DND-41 (cell line): Measurements from ENCODE around the gene CEP131.

Experiments
- ATAC-seq: fragments of 200-7000 bp; cut with Tn5 transposase; 3 replicates; pipeline ENCODE4 v1.9.1; 2021; ENCODE audit warnings: low read depth; ENCODE audit not compliant: insufficient read depth
- DNase-seq: peaks from one replicate; pipeline ENCODE4 v3.0.0-alpha.2; 2020
- H2AFZ ChIP-seq: 2 replicates; pipeline ENCODE4 v1.6.0; 2012; ENCODE audit warnings: low read depth, low read length
- H3K27ac ChIP-seq: 2 replicates; pipeline ENCODE4 v1.5.1; 2012; ENCODE audit warnings: low read length, inconsistent platforms
- H3K27me3 ChIP-seq: fragments of 200-600 bp; sonication (generic); 2 replicates; pipeline ENCODE4 v1.6.0; 2012; ENCODE audit warnings: low read length, mild to moderate bottlenecking, inconsistent platforms; ENCODE audit not compliant: insufficient read depth, poor library complexity
- H3K36me3 ChIP-seq: 2 replicates; pipeline ENCODE4 v1.5.1; 2012; ENCODE audit warnings: low read length, inconsistent platforms; ENCODE audit not compliant: insufficient read depth
- H3K4me1 ChIP-seq: 2 replicates; pipeline ENCODE4 v1.5.1; 2012; ENCODE audit warnings: mild to moderate bottlenecking, low read length; ENCODE audit not compliant: insufficient read depth
- H3K4me2 ChIP-seq: 2 replicates; pipeline ENCODE4 v1.6.0; 2012; ENCODE audit warnings: mild to moderate bottlenecking, moderate library complexity, low read length, inconsistent platforms; ENCODE audit not compliant: insufficient read depth
- H3K4me3 ChIP-seq, 2 experiments: fragments of 200-600 bp in 1 of 2; shearing (Covaris generic) in 1 of 2; 2 replicates each; pipeline ENCODE4 v1.5.1; 2012 to 2016; ENCODE audit warnings: inconsistent platforms in 2 of 2, low read length in 2 of 2, mild to moderate bottlenecking in 2 of 2, low read depth in 1 of 2, moderate library complexity in 1 of 2
- H3K79me2 ChIP-seq: 2 replicates; pipeline ENCODE4 v1.6.0; 2012; ENCODE audit warnings: low read length, inconsistent platforms; ENCODE audit not compliant: insufficient read depth
- H3K9ac ChIP-seq: 2 replicates; pipeline ENCODE4 v1.6.0; 2012; ENCODE audit warnings: low read depth, mild to moderate bottlenecking, inconsistent platforms, low read length, moderate library complexity
- H3K9me3 ChIP-seq: 2 replicates; pipeline ENCODE4 v1.5.1; 2012; ENCODE audit warnings: low read length, moderate library complexity, mild to moderate bottlenecking, inconsistent platforms; ENCODE audit not compliant: insufficient read depth, severe bottlenecking
- H4K20me1 ChIP-seq: 2 replicates; pipeline ENCODE4 v1.6.0; 2012; ENCODE audit warnings: low read length; ENCODE audit not compliant: insufficient read depth
- EZH2 ChIP-seq: IDR thresholded peaks from 3 replicates; pipeline ENCODE4 v1.6.1; 2012; ENCODE audit warnings: borderline replicate concordance, low read depth, mild to moderate bottlenecking, moderate library complexity, low read length, inconsistent platforms; ENCODE audit not compliant: severe bottlenecking
- TF ChIP-seq, protein P1 (sequence below): IDR thresholded peaks from 2 replicates; pipeline ENCODE4 v1.5.1; 2012; ENCODE audit warnings: borderline replicate concordance, low read length, moderate library complexity, mild to moderate bottlenecking; ENCODE audit not compliant: poor library complexity, severe bottlenecking; ENCODE audit errors: extremely low read depth

The CEP131 gene

DNA sequence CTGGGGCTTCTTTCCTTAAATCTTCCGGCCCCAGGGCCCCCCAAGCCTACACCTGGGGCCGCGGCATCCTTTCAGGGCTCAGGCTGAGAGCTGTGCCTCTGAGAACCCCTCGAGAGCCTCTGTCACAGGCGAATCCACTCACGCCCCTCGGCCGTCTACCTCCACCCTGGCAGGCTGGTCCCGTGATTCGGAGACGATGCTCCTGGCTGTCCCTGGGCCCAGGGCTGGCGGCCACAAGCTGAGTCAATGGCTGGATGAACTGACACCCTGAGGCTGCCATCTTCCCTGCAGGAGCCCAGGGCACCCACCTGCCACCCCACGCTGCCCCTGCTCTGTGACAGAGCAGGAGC is 11.7 kb upstream of the CEP131 start:
- Histone ChIP-seq H3K27ac (no peak overlapping the region), H3K4me3 (no peak overlapping the region), H3K4me2 (no peak overlapping the region), H3K9me3 (no peaks in the 10 kb centered on the region), H3K4me1 (peaks cover 26% of the 10 kb centered on the region), H4K20me1 (peaks cover 24% of the 10 kb centered on the region), H3K9ac (no peak overlapping the region), H3K36me3 (peaks cover 64% of the 10 kb centered on the region), H3K79me2 (peaks cover 44% of the 10 kb centered on the region), H3K27me3 (no peaks in the 10 kb centered on the region), H2AFZ (no peak overlapping the region)
- ATAC-seq (no peak), DNase-seq (no peak)
- TF ChIP-seq, protein P1, sequence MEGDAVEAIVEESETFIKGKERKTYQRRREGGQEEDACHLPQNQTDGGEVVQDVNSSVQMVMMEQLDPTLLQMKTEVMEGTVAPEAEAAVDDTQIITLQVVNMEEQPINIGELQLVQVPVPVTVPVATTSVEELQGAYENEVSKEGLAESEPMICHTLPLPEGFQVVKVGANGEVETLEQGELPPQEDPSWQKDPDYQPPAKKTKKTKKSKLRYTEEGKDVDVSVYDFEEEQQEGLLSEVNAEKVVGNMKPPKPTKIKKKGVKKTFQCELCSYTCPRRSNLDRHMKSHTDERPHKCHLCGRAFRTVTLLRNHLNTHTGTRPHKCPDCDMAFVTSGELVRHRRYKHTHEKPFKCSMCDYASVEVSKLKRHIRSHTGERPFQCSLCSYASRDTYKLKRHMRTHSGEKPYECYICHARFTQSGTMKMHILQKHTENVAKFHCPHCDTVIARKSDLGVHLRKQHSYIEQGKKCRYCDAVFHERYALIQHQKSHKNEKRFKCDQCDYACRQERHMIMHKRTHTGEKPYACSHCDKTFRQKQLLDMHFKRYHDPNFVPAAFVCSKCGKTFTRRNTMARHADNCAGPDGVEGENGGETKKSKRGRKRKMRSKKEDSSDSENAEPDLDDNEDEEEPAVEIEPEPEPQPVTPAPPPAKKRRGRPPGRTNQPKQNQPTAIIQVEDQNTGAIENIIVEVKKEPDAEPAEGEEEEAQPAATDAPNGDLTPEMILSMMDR = no peak
- no peak for TF ChIP-seq EZH2

DNA sequence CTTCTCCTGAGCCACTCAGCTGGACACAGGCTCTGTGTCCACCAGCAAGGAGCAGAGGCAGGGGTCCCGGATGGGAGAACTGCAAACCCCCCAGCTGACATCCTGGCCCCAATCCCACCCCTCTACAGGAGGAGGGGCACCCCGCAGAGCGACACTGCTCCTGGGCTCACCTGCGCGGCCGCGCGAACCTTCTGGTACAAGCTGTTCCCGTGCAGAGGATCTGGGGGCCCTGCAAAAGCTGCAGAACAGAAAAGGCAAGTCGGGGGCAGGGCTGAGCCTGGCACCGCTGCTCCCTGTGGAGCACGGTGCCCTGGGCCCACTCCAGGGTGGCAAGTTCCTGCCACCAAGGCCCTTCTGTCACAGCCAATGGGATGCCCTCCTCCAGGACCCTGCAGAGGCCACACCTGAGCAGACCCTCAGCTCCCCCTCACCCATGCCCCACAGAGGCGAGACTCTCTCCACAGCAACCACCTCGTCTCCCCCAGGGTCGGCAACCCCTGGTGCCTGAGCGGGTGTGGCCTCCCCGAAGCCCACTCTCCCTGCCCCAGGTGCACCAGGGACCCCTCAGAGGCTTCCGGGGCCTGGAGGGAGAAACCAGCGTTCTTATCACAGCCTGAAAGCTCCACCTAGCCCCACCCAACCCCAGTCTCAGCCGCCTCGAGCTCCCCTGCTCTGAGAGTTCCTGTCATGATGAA is 11.2 kb upstream of the CEP131 start:
- ATAC-seq (no peak), DNase-seq (no peak)
- H3K27ac ChIP-seq = no peak overlapping the region
- no peak overlapping the region for H3K4me3 ChIP-seq
- H4K20me1 ChIP-seq = peaks cover 24% of the 10 kb centered on the region
- TF ChIP-seq, protein P1 = no peak
- TF ChIP-seq EZH2 = no peak
- no peak overlapping the region for H3K9ac ChIP-seq
- peaks cover 40% of the 10 kb centered on the region for H3K79me2 ChIP-seq
- H3K4me1 ChIP-seq = peaks cover 26% of the 10 kb centered on the region
- peaks cover 67% of the 10 kb centered on the region for H3K36me3 ChIP-seq
- no peaks in the 10 kb centered on the region for H3K27me3 ChIP-seq
- H3K9me3 ChIP-seq = no peaks in the 10 kb centered on the region
- H2AFZ ChIP-seq = no peak overlapping the region
- H3K4me2 ChIP-seq = no peak overlapping the region

DNA sequence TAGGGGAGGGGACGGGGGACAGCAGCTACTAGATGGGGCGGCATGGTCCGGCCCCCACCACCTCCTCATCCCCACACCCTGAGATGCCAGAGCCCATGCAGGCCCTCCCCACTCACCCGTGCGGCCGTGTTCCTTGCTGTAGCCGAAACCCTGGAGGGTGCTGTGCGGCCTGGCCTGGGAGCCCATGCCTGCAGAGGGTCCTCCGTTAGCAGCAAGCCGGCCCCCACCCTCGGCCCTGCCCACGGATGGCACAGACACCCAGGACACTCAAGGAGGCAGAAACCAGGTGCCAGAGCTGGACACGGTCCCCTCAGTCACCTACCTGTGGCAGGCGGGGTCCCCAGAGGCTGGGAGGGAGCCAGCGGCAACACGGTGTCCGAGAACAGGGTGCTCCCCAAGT is 10.6 kb upstream of the CEP131 start:
- no peak for TF ChIP-seq EZH2
- TF ChIP-seq, protein P1 = no peak
- peaks cover 25% of the 10 kb centered on the region for H3K4me1 ChIP-seq
- no peak for DNase-seq
- no peak overlapping the region for H3K27ac ChIP-seq
- H2AFZ ChIP-seq = no peak overlapping the region
- H3K4me2 ChIP-seq = no peak overlapping the region
- H3K36me3 ChIP-seq = peaks cover 69% of the 10 kb centered on the region
- H3K27me3 ChIP-seq = no peaks in the 10 kb centered on the region
- H3K9ac ChIP-seq = no peak overlapping the region
- H4K20me1 ChIP-seq = peaks cover 24% of the 10 kb centered on the region
- H3K9me3 ChIP-seq = no peaks in the 10 kb centered on the region
- no peak for ATAC-seq
- H3K4me3 ChIP-seq = no peak overlapping the region
- peaks cover 35% of the 10 kb centered on the region for H3K79me2 ChIP-seq
